Lower leg skin (tissue), 3 donors: ENCODE measurements around the gene NEURL4.

Experiments used
- POLR2A ChIP-seq, 2 donors: fragments of 450-650 bp; IDR thresholded peaks; one replicate each; pipeline ENCODE4 v1.6.1; 2016 to 2017; ENCODE audit warnings: antibody characterized with exemption in 2 of 2, mild to moderate bottlenecking in 1 of 2, moderate library complexity in 1 of 2
- TF ChIP-seq, protein P1 (sequence below), 3 donors: fragments of 450-650 bp; IDR thresholded peaks; one replicate each; pipeline ENCODE4 v1.5.1; 2016; ENCODE audit warnings: antibody characterized with exemption in 3 of 3, mild to moderate bottlenecking in 3 of 3, moderate library complexity in 2 of 3

DNA sequence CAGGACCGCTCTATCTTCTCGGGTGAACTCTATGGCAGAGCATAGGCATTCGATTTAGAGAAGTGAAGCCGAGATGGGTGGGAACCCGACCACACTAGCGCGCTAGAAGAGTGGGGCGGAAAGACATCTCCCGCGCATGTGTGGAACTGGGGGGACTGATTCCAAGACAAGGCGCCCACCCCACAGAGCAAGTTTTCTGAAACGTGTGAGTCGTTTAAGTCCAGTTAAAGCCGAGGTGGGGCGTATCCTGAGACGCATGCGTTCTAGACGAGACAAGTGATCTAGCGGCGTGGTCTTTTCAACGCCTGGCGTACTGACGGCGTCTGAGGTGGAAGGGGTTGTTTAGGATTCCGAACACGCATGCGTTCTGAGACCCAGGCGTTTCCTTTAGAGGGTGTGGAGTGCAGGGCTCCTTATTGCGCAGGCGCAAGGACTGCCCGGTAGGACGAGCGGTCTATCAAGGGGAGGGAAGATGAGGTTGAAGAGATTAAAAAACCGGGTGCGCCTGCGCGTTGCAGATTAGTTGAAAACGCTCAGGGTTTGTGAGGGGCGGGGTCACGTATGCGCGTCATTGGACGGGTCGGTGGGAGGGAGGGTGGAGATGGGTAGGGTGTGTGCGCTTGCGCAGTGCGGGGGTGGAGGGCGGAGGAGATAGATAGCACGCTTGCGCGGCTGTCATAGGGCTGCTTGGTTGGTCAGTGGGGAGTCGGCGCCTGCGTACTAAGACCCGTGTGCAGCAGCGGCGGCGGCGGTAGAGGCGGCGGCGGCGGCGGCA lies 22.0 kb downstream of the NEURL4 start, which contains the start of gene EIF5A:
- TF ChIP-seq POLR2A (IDR thresholded peaks at IDR 0.05): no peak
- TF ChIP-seq, protein P1, sequence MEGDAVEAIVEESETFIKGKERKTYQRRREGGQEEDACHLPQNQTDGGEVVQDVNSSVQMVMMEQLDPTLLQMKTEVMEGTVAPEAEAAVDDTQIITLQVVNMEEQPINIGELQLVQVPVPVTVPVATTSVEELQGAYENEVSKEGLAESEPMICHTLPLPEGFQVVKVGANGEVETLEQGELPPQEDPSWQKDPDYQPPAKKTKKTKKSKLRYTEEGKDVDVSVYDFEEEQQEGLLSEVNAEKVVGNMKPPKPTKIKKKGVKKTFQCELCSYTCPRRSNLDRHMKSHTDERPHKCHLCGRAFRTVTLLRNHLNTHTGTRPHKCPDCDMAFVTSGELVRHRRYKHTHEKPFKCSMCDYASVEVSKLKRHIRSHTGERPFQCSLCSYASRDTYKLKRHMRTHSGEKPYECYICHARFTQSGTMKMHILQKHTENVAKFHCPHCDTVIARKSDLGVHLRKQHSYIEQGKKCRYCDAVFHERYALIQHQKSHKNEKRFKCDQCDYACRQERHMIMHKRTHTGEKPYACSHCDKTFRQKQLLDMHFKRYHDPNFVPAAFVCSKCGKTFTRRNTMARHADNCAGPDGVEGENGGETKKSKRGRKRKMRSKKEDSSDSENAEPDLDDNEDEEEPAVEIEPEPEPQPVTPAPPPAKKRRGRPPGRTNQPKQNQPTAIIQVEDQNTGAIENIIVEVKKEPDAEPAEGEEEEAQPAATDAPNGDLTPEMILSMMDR (IDR thresholded peaks at IDR 0.05): no peak
